Measurements from ENCODE around the gene OSBP.
"Not testable (repeated sequence)": the region's sequence is repeated elsewhere in the genome, so short reads cannot be mapped to it uniquely, and the experiment has no call there.

OSBP gene

DNA sequence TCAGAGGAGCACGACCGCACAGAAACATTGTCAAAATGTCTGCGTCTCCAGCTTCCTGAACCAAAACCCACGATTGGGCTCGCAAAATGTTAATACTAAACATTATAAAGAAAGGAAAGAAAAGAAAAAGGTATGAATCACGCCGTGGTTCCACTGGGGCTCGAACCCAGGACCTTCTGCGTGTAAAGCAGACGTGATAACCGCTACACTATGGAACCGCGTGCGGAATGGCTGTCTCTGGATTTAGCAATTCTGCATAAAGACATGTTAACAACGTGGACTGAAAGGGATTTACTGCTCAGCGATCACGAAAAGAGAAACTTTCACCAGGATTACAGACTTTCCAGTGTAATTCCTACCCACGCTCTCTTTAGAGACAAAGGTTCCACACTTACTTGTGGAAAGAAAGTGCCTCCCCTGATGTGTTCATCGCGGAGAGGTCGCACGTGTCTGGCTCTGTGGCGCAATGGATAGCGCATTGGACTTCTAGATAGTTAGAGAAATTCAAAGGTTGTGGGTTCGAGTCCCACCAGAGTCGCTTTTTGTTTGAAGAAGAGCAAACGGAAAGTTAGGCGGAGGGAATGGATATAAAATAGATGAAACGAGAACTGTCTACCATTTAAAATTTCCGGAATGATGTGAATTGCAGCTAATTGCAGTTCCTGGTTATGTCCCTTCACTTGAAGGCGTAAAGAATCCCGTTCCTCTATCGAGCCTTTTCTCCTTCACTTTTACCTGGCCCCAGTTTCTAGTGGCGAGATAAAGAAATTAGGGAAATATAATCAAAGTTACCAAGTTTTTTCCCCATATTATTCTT is 64.5 kb downstream of the OSBP start:
- DNase-seq = peak; percentile 41

DNA sequence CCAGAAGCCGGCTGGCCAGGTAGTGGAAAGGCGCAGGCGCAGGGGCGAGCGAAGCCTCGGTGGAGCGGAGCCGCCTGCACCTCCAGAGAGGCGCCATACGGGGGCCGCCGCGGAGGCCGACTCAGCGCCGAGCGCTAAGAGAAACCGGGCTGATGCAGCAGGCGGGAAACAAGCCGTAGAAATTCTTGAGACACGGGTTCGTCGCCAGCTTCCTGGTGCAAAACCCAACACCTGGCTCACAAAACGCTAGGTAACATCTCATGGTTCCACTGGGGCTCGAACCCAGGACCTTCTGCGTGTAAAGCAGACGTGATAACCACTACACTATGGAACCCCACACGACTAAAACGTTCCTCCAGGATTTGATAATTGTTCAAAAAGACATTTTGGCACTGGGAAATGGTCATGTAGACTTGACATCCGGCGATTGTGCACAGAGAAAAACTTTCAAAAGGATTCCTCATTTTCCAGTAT is 65.2 kb downstream of the OSBP start:
- peak; percentile 79 for DNase-seq

DNA sequence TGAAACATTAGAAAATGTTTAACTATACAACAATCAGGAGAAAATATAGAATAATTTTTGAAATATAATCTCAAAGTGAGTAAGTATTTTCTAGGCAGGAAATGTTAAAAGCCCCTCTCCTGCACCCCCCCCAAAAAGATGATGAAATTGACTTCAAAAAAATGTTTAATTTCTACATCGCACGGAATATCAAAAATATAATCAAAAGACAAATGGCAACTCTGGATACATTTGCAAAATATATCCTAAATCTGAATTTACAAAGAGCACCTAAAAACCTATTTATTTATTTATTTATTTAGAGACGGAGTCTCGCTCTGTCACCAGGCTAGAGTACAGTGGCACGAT is 67.3 kb downstream of the OSBP start:
- no peak for DNase-seq

DNA sequence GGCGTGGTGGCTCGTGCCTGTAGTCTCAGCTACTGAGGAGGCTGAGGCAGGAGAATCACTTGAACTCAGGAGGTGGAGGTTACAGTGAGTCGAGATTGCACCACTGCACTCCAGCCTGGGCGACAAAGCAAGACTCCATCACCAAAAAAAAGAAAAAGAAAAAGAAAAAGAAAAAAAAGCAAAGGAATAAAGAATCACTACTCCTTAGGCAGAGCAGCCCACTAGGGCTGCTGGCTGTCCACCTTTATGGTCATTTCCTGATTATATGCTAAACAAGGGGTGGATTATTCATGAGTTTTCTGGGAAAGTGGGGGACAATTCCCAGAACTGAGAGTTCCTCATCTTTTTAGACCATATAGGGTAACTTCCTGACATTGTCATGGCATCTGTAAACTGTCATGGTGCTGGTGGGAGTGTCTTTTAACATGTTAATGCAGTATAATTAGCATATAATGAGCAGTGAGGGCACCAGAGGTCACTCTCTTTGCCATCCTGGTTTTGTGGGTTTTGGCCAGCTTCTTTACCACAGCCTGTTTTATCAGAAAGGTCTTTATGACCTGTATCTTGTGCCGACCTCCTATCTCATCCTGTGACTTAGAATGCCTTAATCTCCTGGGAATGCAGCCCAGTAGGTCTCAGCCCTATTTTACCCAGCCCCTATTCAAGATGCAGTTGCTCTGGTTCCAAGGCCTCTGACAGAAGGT is 67.8 kb downstream of the OSBP start:
- DNase-seq = not testable (repeated sequence)

DNA sequence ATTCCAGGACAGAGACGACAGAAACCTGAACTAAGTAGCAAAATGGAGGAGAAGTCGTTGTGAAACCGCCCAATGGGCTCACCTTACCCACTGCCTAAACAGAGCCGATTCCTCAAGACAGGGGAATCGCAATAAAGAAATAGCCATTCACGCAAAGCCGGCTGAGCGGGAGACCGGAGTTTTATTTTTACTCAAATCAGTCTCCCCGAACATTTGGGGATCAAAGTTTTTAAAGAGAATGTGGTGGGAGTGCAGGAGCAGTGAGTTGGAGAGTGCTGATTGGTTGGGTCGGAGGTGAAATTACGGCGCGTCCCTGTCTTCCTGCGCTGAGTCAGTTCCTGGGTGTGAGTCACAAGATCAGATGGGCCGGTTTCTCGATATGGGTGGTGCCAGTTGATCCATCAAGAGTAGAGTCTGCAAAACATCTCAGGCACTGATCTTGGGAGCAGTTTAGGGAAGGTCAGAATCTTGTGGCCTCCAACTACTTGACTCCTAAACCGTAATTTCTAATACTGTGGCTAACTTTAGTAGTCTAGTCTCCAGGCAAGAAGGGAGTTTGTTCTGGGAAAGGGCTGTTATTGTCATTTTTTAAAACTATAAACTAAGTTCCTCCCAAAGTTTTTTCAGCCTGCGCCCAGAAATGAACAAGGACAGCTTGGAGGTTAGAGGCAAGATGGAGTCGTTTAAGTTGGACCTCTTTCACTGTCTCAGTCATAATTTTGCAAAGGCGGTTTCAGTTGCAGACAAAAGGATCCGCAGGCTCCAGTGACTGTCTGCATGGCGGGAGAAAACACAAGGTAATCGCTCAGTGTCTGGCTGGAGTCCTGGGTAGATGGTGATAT is 70.2 kb downstream of the OSBP start:
- DNase-seq = no peak

DNA sequence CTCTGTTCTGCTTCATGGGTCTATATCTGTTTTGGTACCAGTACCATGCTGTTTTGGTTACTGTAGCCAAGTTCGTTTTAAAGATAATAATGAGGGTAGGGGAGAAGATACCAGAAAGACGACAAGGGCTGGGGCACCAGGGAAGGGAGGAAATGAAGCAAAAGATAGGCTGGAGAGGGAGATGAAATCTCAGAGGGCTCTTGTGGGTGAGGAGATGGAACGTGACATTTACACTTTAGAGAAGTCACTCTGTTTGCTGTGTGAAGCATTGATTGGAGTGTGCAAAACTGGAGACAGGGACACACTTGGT is 70.8 kb downstream of the OSBP start:
- DNase-seq = no peak

DNA sequence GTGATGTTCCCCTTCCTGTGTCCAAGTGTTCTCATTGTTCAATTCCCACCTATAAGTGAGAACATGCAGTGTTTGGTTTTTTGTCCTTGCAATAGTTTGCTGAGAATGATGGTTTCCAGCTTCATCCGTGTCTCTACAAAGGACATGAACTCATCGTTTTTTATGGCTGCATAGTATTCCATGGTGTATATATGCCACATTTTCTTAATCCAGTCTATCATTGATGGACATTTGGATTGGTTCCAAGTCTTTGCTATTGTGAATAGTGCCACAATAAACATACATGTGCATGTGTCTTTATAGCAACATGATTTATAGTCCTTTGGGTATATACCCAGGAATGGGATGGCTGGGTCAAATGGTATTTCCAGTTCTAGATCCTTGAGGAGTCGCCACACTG is 71.9 kb downstream of the OSBP start:
- DNase-seq = not testable (repeated sequence)

DNA sequence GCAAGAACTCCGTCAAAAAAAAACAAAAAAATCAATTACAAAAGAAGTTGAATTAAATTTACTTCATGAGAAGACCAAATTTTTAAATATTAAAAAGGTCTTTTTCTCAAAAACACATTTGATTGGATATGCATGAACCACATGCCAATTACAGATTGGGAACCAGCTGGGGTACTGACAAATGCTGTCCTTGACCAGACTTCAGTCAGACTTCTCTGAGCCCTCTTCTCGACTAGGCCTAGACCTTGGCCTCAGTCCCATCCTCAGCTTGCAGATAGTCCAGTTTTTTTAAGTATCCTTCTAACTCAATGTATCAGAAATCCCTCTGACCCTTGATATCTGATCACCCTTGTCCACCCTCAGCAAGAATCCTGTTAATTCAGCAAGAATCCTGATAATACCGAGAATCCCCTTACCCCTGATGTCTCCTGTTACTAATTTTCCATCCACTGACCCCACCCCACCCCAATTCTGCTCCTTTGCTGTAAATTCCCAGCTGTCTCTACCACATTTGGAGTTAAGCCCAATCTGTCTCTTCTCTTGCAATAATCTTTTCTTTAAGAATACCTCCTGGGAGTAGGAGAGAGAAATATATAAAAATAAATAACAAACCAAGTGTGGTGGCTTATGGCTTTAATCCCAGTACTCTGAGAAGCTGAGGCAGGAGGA is 73.3 kb downstream of the OSBP start:
- no peak for DNase-seq

DNA sequence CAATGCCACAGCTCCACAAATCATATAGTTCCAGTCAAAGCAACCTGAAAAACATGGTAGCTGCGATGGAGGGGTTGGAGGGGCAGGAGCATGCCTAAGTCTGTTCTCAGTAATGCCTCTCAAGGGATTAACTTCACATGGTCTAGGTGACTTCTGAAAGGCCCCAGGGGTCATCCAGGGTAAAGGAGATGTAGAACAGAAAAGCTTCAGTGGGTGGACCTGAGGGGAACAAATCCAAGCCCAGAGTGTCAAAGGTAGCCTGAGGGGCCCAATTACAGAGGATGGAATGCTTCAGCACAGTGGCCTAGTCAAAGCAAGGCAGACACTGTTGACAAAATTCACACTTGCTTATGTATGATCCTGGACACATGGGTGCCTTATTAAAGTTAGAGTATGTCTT is 80.9 kb downstream of the OSBP start:
- no peak for DNase-seq

DNA sequence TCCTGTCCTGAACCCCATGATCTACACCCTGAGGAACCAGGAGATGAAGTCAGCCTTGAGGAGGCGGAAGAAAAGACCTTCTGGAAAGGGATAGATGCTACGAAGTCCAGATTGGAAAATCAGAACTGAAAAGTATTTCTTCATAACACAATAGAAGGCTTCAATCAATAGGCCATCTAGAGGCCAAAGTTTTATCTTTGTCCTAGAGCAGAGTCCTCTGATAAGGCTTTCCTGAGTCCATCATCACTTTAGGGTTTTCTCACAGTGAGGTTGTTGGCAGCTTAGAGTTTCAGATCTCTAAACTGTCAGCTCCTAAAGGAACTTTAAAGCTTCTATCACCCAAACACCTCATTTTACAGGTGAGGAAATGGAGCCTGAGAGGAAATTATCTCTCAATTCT is 83.0 kb downstream of the OSBP start:
- DNase-seq = no peak

DNA sequence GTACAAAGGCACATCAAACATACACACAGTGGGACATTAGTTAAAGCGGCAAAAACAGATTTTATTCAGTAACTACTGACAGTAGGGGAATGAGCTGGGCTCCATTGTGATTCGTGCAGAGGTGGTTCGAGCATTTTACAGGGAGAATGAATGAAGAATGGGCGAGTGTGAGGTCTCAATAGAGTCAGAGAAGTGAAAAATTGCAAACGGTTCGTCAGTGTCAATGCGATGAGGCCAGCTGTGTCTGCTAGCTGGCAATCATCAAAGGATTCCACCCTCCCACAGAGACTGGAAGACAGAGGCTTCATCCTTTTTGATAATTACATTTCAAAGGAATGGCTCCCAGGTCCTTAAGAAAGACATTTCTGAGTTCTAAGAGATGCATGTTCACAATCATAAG is 86.9 kb downstream of the OSBP start:
- DNase-seq = no peak
